Spinal cord (tissue), 10 donors: Measurements from ENCODE around the gene NRROS. TPM values are rescaled to one million over a fixed set of nuclear protein-coding genes. Genes with fewer than 3 reads are reported as not detected.

ENCODE experiments used
- DNase-seq, 6 donors: peaks; one replicate each; pipeline versions ENCODE4 v3.0.0 to v3.0.0-alpha.2; 2013 to 2015; ENCODE audit warnings: low spot score in 6 of 6, low read depth in 4 of 6
- H3K27ac ChIP-seq: one replicate; pipeline ENCODE4 v1.5.1; 2013; ENCODE audit warnings: low read depth, low read length, control low read depth
- H3K27me3 ChIP-seq: one replicate; pipeline ENCODE4 v1.6.1; 2013; ENCODE audit warnings: low read length; ENCODE audit not compliant: control insufficient read depth, insufficient read depth
- H3K36me3 ChIP-seq: one replicate; pipeline ENCODE4 v1.6.1; 2013; ENCODE audit warnings: low read length; ENCODE audit not compliant: control insufficient read depth, insufficient read depth
- H3K4me1 ChIP-seq: one replicate; pipeline ENCODE4 v1.6.1; 2013; ENCODE audit warnings: low read length; ENCODE audit not compliant: control insufficient read depth, insufficient read depth
- H3K4me3 ChIP-seq: one replicate; pipeline ENCODE4 v1.5.1; 2013; ENCODE audit warnings: low read depth, low read length, control low read depth
- H3K9me3 ChIP-seq: one replicate; pipeline ENCODE4 v1.6.1; 2013; ENCODE audit warnings: low read length; ENCODE audit not compliant: control insufficient read depth, insufficient read depth
- WGBS: methylation state at CpG from one replicate; pipeline ENCODE4 v1.1.5; 2013; ENCODE audit warnings: missing lambda C conversion rate; ENCODE audit not compliant: insufficient coverage; 5-methylcytosine and 5-hydroxymethylcytosine counted together
- polyA plus RNA-seq, 2 donors: library from polyadenylated mRNA; unstranded; fragments of 120-200 nt; gene quantifications; one replicate each; pipeline ENCODE4 v1.2.1, GENCODE V29; 2013; ENCODE audit not compliant: insufficient read length in 2 of 2
- total RNA-seq, 2 donors: library from RNA; depleted of rRNA in 1 of 2; stranded (reverse); fragments of 120-200 nt in 1 of 2; fragments of >200 nt in 1 of 2; gene quantifications; one replicate each; pipeline versions ENCODE4 v1.2.3 to v1.2.4, GENCODE V29; 2013 to 2014
- donor health status: healthy.

The NRROS gene
- total and polyA plus RNA-seq, 4 donors: 3.0 to 4.3 (median 3.3) TPM

DNA sequence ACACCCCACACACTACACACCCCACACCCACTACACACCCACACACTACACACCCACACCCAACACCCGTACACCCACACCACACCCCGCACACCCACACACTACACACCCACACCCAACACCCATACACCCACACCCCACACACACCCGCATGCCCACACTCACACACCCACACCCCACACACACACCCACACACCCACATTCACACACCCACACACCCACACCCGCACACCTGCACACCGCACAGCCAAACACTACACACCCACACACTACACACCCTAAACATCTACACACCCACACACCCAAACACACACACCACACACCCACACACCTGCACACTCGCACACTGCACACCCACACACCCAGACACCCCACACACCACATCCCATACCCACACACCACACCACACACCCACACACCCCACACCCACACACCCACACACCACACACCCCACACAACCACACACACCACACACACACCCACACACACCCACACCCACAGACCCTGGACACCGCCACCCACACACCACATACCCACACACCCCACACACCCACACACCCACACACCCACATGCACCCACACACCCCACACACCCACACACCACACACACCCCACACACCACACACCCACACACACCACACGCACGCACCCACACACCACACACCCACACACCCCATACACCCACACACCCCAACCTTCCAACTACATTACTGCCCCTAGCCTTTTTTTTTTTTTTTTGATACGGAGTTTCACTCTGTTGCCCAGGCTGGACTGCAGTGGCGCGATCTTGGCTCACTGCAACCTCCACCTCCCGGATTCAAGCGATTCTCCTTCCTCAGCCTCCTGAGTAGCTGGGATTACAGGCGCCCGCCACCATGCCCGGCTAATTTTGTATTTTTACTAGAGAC is 55.7 kb downstream of the NRROS start:
- Histone ChIP-seq H3K9me3 (no peaks in the 10 kb centered on the region), H3K27ac (no peak overlapping the region), H3K27me3 (no peaks in the 10 kb centered on the region), H3K36me3 (no peaks in the 10 kb centered on the region), H3K4me3 (no peak overlapping the region), H3K4me1 (no peaks in the 10 kb centered on the region)
- no peak for DNase-seq
- 94% methylated on average over 13 of the region's 17 CpGs for WGBS

DNA sequence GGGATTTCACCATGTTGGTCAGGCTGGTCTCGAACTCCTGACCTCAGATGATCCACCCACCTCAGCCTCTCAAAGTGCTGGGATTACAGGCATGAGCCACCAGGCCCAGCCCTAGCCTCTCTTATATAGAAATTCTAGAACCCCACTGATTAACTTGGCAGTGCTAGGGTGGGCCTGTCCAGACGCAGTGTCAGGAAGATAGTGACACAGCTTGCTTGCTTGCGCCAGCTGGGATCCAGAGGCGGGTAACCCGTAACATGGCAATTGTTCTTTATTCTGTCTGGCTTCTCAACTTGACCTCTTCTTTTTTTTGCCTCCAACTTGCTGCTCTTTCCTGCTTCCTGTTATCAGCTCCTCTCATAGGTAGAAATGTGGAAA is 56.3 kb downstream of the NRROS start:
- WGBS: 60% methylated on average over 1 of the region's 5 CpGs
- H3K27ac ChIP-seq: no peak overlapping the region

GRCh38 chr3:196697270-196697669 is 57.8 kb downstream of the NRROS start:
- no peak overlapping the region for H3K27ac ChIP-seq
- no CpG with 5 or more reads among the region's 5 CpGs for WGBS
- H3K4me3 ChIP-seq: no peak overlapping the region
- no peaks in the 10 kb centered on the region for H3K4me1 ChIP-seq
- no peak for DNase-seq
- H3K36me3 ChIP-seq: no peaks in the 10 kb centered on the region
- H3K27me3 ChIP-seq: no peaks in the 10 kb centered on the region
- no peaks in the 10 kb centered on the region for H3K9me3 ChIP-seq

More for the DNA sequence above, 56.3 kb downstream of the NRROS start:
- Histone ChIP-seq H3K36me3 (no peaks in the 10 kb centered on the region), H3K27me3 (no peaks in the 10 kb centered on the region), H3K4me3 (no peak overlapping the region), H3K9me3 (no peaks in the 10 kb centered on the region), H3K4me1 (no peaks in the 10 kb centered on the region)
- DNase-seq: no peak

GRCh38 chr3:196699749-196700148 is 60.3 kb downstream of the NRROS start:
- Histone ChIP-seq H3K4me3 (no peak overlapping the region), H3K27ac (no peak overlapping the region), H3K9me3 (no peaks in the 10 kb centered on the region), H3K36me3 (no peaks in the 10 kb centered on the region), H3K27me3 (no peaks in the 10 kb centered on the region), H3K4me1 (no peaks in the 10 kb centered on the region)
- no peak for DNase-seq
- WGBS: 69% methylated on average over 5 of the region's 7 CpGs

DNA sequence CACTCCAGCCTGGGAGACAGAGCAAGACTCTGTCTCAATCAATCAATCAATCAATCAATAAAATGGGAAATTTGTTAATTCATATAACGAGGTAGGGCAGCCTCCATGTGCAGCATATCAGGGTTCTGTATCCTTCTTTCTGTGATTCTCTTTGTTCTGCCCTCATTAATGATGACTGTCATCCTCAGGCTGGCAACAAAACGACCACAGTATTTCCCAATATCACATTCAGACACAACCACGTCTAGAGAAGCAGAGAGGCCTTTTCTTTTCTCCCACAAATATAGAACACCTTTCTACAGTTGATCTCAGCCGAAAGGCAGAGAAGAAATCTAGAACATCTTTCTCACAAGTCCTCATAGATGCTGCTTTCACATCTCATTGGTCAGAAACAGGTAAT is 61.3 kb downstream of the NRROS start:
- WGBS: 96% methylated on average over 3 of the region's 4 CpGs
- H3K4me1 ChIP-seq: no peaks in the 10 kb centered on the region
- DNase-seq: no peak

DNA sequence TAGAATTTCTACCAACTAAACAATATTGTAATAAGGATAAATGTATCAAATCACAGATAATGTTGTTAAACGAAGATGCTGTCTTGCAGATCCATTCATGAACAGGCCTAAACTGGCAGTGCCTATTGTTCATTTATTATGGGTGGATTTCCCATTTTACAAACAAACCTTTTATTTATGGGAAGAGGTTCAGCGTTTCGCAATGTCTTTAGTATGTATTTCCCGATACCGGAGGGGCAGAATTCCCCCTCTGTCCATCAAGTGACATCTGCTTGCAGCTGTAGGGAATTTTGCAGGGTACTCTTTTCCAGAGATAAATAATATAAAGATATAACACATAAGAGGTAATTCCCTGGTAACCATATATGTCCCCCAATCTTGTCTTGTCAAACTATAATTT is 66.8 kb downstream of the NRROS start:
- Histone ChIP-seq H3K27me3 (no peaks in the 10 kb centered on the region), H3K4me3 (no peak overlapping the region), H3K36me3 (no peaks in the 10 kb centered on the region), H3K27ac (no peak overlapping the region), H3K9me3 (no peaks in the 10 kb centered on the region), H3K4me1 (peaks cover 7% of the 10 kb centered on the region)
- DNase-seq: no peak
- WGBS: no CpG with 5 or more reads among the region's 5 CpGs

More for the DNA sequence above, 61.3 kb downstream of the NRROS start:
- Histone ChIP-seq H3K9me3 (no peaks in the 10 kb centered on the region), H3K27ac (no peak overlapping the region), H3K27me3 (no peaks in the 10 kb centered on the region), H3K36me3 (no peaks in the 10 kb centered on the region), H3K4me3 (no peak overlapping the region)

GRCh38 chr3:196706731-196707130 is 67.2 kb downstream of the NRROS start:
- no CpG with 5 or more reads among the region's 4 CpGs for WGBS
- Histone ChIP-seq H3K27me3 (no peaks in the 10 kb centered on the region), H3K27ac (no peak overlapping the region), H3K36me3 (no peaks in the 10 kb centered on the region), H3K4me3 (no peak overlapping the region), H3K9me3 (no peaks in the 10 kb centered on the region), H3K4me1 (peaks cover 9% of the 10 kb centered on the region)
- DNase-seq: no peak

GRCh38 chr3:196707566-196707965 is 68.1 kb downstream of the NRROS start:
- no peaks in the 10 kb centered on the region for H3K36me3 ChIP-seq
- no peak for DNase-seq
- no peaks in the 10 kb centered on the region for H3K9me3 ChIP-seq
- H3K27me3 ChIP-seq: no peaks in the 10 kb centered on the region
- WGBS: 70% methylated on average over 2 of the region's 8 CpGs
- H3K4me1 ChIP-seq: peaks cover 9% of the 10 kb centered on the region
- H3K4me3 ChIP-seq: no peak overlapping the region
- no peak overlapping the region for H3K27ac ChIP-seq

DNA sequence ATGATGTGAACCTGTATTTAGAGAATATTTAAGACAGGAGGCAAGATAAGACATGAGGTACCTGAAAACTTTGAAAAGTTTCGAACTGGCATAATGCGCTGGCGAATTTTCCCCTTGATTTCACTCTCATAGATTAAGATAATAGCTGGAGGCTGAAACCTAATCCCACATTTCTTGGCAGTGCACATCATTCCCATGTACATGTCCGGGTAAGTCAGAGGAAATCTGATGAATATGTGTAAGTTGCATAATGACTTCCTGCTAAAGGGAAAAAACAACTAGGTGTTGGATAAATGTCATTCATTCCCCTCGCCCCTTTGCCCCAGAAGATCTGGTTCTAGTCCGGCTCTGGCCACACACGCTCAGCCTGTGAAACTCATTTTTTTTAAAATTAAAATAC is 69.0 kb downstream of the NRROS start:
- no peaks in the 10 kb centered on the region for H3K27me3 ChIP-seq
- WGBS: 74% methylated on average over 3 of the region's 7 CpGs
- no peak overlapping the region for H3K4me3 ChIP-seq
- DNase-seq: no peak
- H3K9me3 ChIP-seq: no peaks in the 10 kb centered on the region
- no peak overlapping the region for H3K27ac ChIP-seq
- H3K4me1 ChIP-seq: peaks cover 14% of the 10 kb centered on the region
- no peaks in the 10 kb centered on the region for H3K36me3 ChIP-seq
